H9 (cell line): ENCODE measurements around the gene FAF1. TPM values are rescaled to one million over a fixed set of nuclear protein-coding genes. Genes with fewer than 3 reads are reported as not detected.

Source experiments
- DNase-seq: peaks from one replicate; pipeline ENCODE4 v3.0.0-alpha.2; 2017
- H2AFZ ChIP-seq: one replicate; pipeline ENCODE4 v1.6.1; 2013; ENCODE audit warnings: mild to moderate bottlenecking, low read length, control low read depth, moderate library complexity
- H2AK5ac ChIP-seq: 2 replicates; pipeline ENCODE4 v1.6.1; 2013; ENCODE audit warnings: low read length, control low read depth, mixed read lengths; ENCODE audit not compliant: insufficient read length
- H2BK120ac ChIP-seq: one replicate; pipeline ENCODE4 v1.6.1; 2013; ENCODE audit warnings: low read depth, mild to moderate bottlenecking, low read length, control low read depth, inconsistent platforms; ENCODE audit not compliant: poor library complexity, severe bottlenecking
- H2BK12ac ChIP-seq: 2 replicates; pipeline ENCODE4 v1.6.1; 2013; ENCODE audit warnings: low read length, control low read depth, mixed read lengths, low read depth; ENCODE audit not compliant: insufficient read length
- H2BK15ac ChIP-seq: 2 replicates; pipeline ENCODE4 v1.6.1; 2013; ENCODE audit warnings: low read depth, low read length, control low read depth
- H2BK20ac ChIP-seq: one replicate; pipeline ENCODE4 v1.6.1; 2013; ENCODE audit warnings: low read depth, mild to moderate bottlenecking, low read length, control low read depth, inconsistent platforms; ENCODE audit not compliant: poor library complexity, severe bottlenecking
- H2BK5ac ChIP-seq: 2 replicates; pipeline ENCODE4 v1.6.1; 2013; ENCODE audit warnings: low read length, control low read depth, mixed read lengths; ENCODE audit not compliant: insufficient read length
- H3K14ac ChIP-seq: 2 replicates; pipeline ENCODE4 v1.6.1; 2013; ENCODE audit warnings: low read length, control low read depth; ENCODE audit not compliant: insufficient read depth
- H3K18ac ChIP-seq: 2 replicates; pipeline ENCODE4 v1.6.1; 2013; ENCODE audit warnings: low read depth, mild to moderate bottlenecking, mixed read lengths, low read length, control low read depth; ENCODE audit not compliant: insufficient read length
- H3K23ac ChIP-seq: 2 replicates; pipeline ENCODE4 v1.6.1; 2013; ENCODE audit warnings: low read length, control low read depth, mixed read lengths, low read depth; ENCODE audit not compliant: insufficient read length
- H3K23me2 ChIP-seq: 2 replicates; pipeline ENCODE4 v1.6.1; 2013; ENCODE audit warnings: low read depth, mild to moderate bottlenecking, mixed read lengths, low read length, control low read depth; ENCODE audit not compliant: insufficient read length, poor library complexity, severe bottlenecking
- H3K27ac ChIP-seq: 2 replicates; pipeline ENCODE4 v1.5.1; 2013; ENCODE audit warnings: low read length, control low read depth, mixed read lengths, low read depth; ENCODE audit not compliant: insufficient read length
- H3K27me3 ChIP-seq: 2 replicates; pipeline ENCODE4 v1.6.1; 2013; ENCODE audit warnings: low read length, control low read depth, inconsistent platforms; ENCODE audit not compliant: insufficient read depth
- H3K4ac ChIP-seq: 2 replicates; pipeline ENCODE4 v1.6.1; 2013; ENCODE audit warnings: low read depth, mild to moderate bottlenecking, control low read depth, inconsistent platforms, low read length, moderate library complexity
- H3K4me1 ChIP-seq: 2 replicates; pipeline ENCODE4 v1.6.1; 2013; ENCODE audit warnings: low read length, control low read depth, inconsistent platforms; ENCODE audit not compliant: insufficient read depth
- H3K4me2 ChIP-seq: 2 replicates; pipeline ENCODE4 v1.6.1; 2013; ENCODE audit warnings: low read length, control low read depth, mixed read lengths; ENCODE audit not compliant: insufficient read length, insufficient read depth
- H3K56ac ChIP-seq: 2 replicates; pipeline ENCODE4 v1.6.1; 2013; ENCODE audit warnings: low read depth, mild to moderate bottlenecking, mixed read lengths, low read length, control low read depth; ENCODE audit not compliant: insufficient read length
- H3K79me1 ChIP-seq: 2 replicates; pipeline ENCODE4 v1.6.1; 2013; ENCODE audit warnings: low read depth, mild to moderate bottlenecking, moderate library complexity, low read length, control low read depth, inconsistent platforms; ENCODE audit not compliant: insufficient read depth, poor library complexity, severe bottlenecking
- H3K79me2 ChIP-seq: 2 replicates; pipeline ENCODE4 v1.6.1; 2013; ENCODE audit warnings: low read length, control low read depth, inconsistent platforms; ENCODE audit not compliant: insufficient read depth
- H3K9ac ChIP-seq: 2 replicates; pipeline ENCODE4 v1.6.1; 2013; ENCODE audit warnings: low read length, control low read depth, mixed read lengths; ENCODE audit not compliant: insufficient read length; ENCODE audit errors: extremely low read depth
- H3K9me3 ChIP-seq: one replicate; pipeline ENCODE4 v1.6.1; 2013; ENCODE audit warnings: low read depth, low read length, inconsistent platforms; ENCODE audit not compliant: control insufficient read depth
- H3T11ph ChIP-seq: one replicate; pipeline ENCODE4 v1.6.1; 2013; ENCODE audit warnings: mild to moderate bottlenecking, low read length, control low read depth, inconsistent platforms
- H4K20me1 ChIP-seq: one replicate; pipeline ENCODE4 v1.6.1; 2013; ENCODE audit not compliant: control insufficient read depth, insufficient read length, insufficient read depth
- H4K5ac ChIP-seq: 2 replicates; pipeline ENCODE4 v1.6.1; 2013; ENCODE audit warnings: low read depth, mild to moderate bottlenecking, mixed read lengths, low read length, control low read depth; ENCODE audit not compliant: insufficient read length
- H4K8ac ChIP-seq: replicated peaks from 2 replicates; pipeline ENCODE4 v1.6.1; 2013; ENCODE audit warnings: low read length, control low read depth, mixed read lengths, low read depth; ENCODE audit not compliant: insufficient read length
- H4K91ac ChIP-seq: 2 replicates; pipeline ENCODE4 v1.6.1; 2013; ENCODE audit warnings: low read depth, mild to moderate bottlenecking, moderate library complexity, mixed read lengths, low read length, control low read depth; ENCODE audit not compliant: insufficient read length
- H3K27ac Mint-ChIP-seq, 3 experiments: 2 replicates in 2 of 3; 3 replicates in 1 of 3; pipeline ENCODE4 v1.8.0; 2020 to 2021; ENCODE audit warnings: mixed read lengths in 3 of 3, mild to moderate bottlenecking in 1 of 3, moderate library complexity in 1 of 3
- H3K27me3 Mint-ChIP-seq: 2 replicates; pipeline ENCODE4 v1.8.0; 2021; ENCODE audit warnings: low read depth, mild to moderate bottlenecking, moderate library complexity, mixed read lengths
- H3K36me3 Mint-ChIP-seq, 3 experiments: 2 replicates in 2 of 3; 3 replicates in 1 of 3; pipeline ENCODE4 v1.8.0; 2020 to 2021; ENCODE audit warnings: low read depth in 3 of 3, mixed read lengths in 3 of 3; ENCODE audit not compliant: insufficient read depth in 1 of 3
- H3K4me1 Mint-ChIP-seq, 2 experiments: 2 replicates each; pipeline ENCODE4 v1.8.0; 2020; ENCODE audit warnings: mixed read lengths in 2 of 2
- H3K4me3 Mint-ChIP-seq, 2 experiments: 2 replicates in 1 of 2; 3 replicates in 1 of 2; pipeline ENCODE4 v1.8.0; 2020 to 2021; ENCODE audit warnings: mild to moderate bottlenecking in 2 of 2, mixed read lengths in 2 of 2, moderate library complexity in 1 of 2
- H3K9me3 Mint-ChIP-seq, 2 experiments: 2 replicates in 1 of 2; 3 replicates in 1 of 2; pipeline ENCODE4 v1.8.0; 2020; ENCODE audit warnings: mild to moderate bottlenecking in 2 of 2, mixed read lengths in 2 of 2, moderate library complexity in 1 of 2
- CTCF ChIP-seq: fragments of 200-600 bp; sonication (generic); conservative IDR thresholded peaks from 3 replicates; pipeline ENCODE4 v1.8.0; 2021; ENCODE audit warnings: antibody characterized with exemption, mild to moderate bottlenecking
- WGBS: extraction: QIAGEN DNeasy Blood & Tissue Kit; methylation state at CpG from one replicate; pipeline ENCODE4 v1.1.7; 2013; ENCODE audit warnings: missing lambda C conversion rate, low lambda C conversion rate, mixed read lengths; ENCODE audit not compliant: insufficient read length; ENCODE audit errors: extremely low coverage; 5-methylcytosine and 5-hydroxymethylcytosine counted together
- total RNA-seq: library from RNA; stranded (reverse); gene quantifications from 2 replicates; pipeline ENCODE4 v1.2.1, GENCODE V29; 2021

FAF1 gene
- total RNA-seq, 1 experiment from 2014 or later, result 60.8 TPM

DNA sequence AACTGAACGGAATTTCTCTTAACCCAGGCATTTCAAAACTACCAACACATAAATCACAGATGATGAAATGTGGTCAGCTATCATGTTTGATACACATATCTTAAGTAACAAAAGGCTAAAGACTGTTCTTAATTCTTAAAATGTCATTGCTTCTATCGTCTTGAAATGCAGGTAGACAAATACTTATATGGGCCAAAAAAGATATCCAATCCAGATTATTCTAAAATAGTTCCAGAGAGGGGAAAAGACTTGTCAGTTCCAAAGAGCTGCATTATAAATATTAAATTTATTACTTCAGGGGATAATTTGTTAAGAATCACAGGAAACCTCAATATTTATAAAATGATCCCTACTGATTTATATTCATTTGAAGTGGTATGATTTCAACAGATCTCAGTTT, 259.4 kb downstream of the FAF1 start:
- Histone ChIP-seq H3K23me2 (no peaks in the 10 kb centered on the region), H3K18ac (no peak overlapping the region), H3K9me3 (no peaks in the 10 kb centered on the region), H4K5ac (no peak overlapping the region), H2BK120ac (no peak overlapping the region), H3K4me1 (no peaks in the 10 kb centered on the region; the same call in 1 of the 2 replicates), H3K4me2 (no peak overlapping the region), H3K4ac (no peak overlapping the region), H3K79me2 (no peaks in the 10 kb centered on the region), H3K14ac (no peak overlapping the region), H3K23ac (no peak overlapping the region), H2BK15ac (no peak overlapping the region), H2BK12ac (no peak overlapping the region), H2AFZ (no peak overlapping the region), H4K91ac (no peak overlapping the region), H2BK20ac (no peak overlapping the region), H3K9ac (no peak overlapping the region), H3K56ac (no peak overlapping the region), H2AK5ac (no peak overlapping the region), H3K27ac (peak overlapping the region; percentile 94), H3T11ph (no peak overlapping the region), H3K79me1 (no peaks in the 10 kb centered on the region), H3K27me3 (no peaks in the 10 kb centered on the region), H4K20me1 (no peaks in the 10 kb centered on the region), H2BK5ac (no peak overlapping the region), H4K8ac (no peak overlapping the region)
- peak overlapping the region; percentile 46 to 66; a peak in 3 of 5 replicates for H3K4me3 Mint-ChIP-seq
- TF ChIP-seq CTCF, result no peak
- DNase-seq, result no peak
- H3K9me3 Mint-ChIP-seq, result no peaks in the 10 kb centered on the region
- peak overlapping the region; percentile 93 to 100 (median 99); a peak in 5 of 7 replicates for H3K27ac Mint-ChIP-seq
- H3K36me3 Mint-ChIP-seq, result no peaks in the 10 kb centered on the region
- no peaks in the 10 kb centered on the region for H3K27me3 Mint-ChIP-seq
- peaks cover 48 to 64% of the 10 kb centered on the region in 2 experiments for H3K4me1 Mint-ChIP-seq
- no CpG with 5 or more reads among the region's 2 CpGs for WGBS
